AG08395 (cell line): ENCODE results near the gene NATD1.

Experiments used
- DNase-seq: peaks from one replicate; pipeline ENCODE4 v3.0.0; 2012; ENCODE audit warnings: mixed read lengths, low spot score

NATD1 gene

GRCh38 chr17:21252796-21253645 lies at the start of gene NATD1:
NATD1 (minus strand) TSS chr17:21253410; CDS start chr17:21253264, 146 bp downstream.
- DNase-seq: peak; percentile 93

- no peak for DNase-seq
These were observed 48.7 kb upstream of the NATD1 start for GRCh38 chr17:21301593-21302550.

DNA sequence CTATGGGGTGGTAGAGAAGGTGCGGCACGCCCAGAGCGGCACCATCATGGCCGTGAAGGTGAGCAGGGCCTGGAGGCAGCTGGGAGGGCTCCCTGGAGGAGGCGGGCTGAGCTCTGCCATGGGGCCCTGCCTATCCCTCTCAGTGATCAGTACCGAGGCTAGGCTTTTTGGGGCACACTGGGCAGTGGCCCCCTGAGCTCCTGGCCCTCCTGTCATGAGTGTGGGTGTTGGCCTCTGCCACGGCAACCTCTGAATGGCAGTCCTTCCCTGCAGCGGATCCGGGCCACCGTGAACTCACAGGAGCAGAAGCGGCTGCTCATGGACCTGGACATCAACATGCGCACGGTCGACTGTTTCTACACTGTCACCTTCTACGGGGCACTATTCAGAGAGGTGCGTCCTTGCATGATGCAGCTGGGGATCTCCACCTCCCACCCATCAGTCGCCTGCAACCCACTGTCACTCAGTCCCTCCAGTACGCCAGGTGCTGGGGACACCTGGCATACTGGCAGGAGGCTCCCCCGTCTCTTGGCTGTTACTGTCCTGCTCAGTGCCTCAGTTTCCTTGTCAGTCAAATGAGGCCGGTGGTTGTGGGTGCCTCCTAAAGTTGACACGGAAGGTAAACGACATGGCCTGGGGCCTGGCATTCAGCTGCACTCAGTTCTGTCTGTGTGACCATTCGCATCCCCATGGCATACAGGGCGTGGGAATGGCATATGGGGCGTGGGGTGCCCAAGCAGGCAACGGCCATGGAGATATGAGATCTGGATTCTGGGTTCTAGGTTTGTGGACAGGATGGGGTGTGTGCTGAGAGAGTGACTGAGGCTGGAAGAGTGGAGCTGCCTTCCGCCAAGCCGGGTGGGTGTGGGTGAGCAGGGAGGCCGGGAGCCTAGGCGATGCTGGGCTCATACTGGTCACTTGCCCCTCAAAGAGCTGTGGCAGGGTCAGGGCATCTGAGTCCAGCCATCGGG lies 47.7 kb upstream of the NATD1 start:
- DNase-seq: no peak

DNA sequence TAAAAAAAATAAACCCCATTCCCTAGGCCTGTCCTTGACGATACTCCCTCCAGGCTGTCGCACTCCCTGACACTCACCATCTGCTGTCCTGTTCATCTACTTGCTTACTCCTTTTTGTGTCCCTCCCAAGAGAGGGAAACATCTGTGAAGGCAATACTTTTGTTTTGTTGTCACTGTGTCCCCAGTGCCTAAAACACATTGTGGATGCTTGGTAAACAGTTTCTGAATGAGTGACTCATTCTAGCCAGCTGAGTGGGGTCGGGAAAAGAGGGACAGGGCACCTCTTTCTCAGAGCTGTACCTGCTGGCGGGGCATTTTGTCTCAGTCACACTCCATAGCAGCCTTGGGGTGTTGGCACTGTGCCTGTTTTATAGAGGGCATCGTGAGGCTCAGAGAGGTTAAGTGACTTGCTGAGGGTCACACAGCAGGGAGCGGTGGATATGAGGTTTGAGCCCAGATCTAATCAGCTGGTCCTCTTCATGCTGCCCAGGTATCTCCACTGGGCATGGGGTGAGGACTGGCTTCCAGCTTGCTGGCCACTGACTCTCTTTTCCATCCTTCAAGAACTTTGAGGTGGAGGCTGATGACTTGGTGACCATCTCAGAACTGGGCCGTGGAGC lies 46.9 kb upstream of the NATD1 start:
- DNase-seq: no peak

DNA sequence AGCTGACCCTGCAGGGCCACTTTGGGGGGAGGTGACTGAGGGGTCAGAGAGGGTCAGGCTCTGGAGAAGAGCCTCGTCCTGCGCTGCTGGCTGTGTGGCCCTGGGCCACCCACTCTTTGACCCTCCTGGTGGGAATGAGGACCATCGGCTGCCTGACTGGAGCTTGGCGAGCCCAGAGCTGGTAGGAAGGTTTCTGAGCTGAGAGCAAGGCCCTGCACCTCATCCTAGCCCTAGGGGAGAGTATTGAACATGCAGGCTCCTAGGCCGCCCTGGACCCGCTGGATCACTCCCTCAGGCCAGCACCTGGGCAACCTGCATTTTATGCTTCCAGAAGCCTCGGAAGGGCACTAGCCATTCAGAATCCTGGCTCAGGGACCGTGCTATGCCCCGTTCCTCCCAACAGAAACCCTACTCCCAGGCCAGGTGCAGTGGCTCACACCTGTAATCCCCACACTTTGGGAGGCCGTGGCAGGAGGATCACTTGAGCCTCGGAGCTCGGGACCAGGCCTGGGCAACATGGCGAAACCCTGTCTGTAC lies 45.8 kb upstream of the NATD1 start:
- no peak for DNase-seq

GRCh38 chr17:21298056-21298982 lies 45.1 kb upstream of the NATD1 start:
- DNase-seq: no peak

DNA sequence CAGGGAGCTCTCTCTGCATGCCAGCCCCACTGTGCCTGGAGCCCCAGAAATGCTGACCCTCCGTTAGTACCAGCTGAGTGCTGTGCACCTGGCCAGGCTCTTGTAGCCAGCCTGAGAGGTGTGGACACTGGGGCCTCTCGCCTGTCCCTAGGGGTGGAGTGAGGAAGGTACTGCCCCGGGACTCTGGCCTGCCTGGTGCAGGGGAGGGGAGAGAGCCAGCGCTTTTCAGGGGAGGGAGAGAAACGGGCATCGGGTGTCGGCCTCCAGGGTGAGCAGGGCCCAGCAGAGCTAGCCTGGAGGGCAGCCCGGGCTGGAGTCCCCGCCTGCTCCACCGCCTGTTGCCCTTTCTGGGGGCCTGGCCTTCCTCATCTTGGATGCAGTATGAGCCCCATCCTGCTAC lies 44.4 kb upstream of the NATD1 start:
- DNase-seq: no peak

GRCh38 chr17:21297026-21297520 lies 43.9 kb upstream of the NATD1 start:
- DNase-seq: no peak

DNA sequence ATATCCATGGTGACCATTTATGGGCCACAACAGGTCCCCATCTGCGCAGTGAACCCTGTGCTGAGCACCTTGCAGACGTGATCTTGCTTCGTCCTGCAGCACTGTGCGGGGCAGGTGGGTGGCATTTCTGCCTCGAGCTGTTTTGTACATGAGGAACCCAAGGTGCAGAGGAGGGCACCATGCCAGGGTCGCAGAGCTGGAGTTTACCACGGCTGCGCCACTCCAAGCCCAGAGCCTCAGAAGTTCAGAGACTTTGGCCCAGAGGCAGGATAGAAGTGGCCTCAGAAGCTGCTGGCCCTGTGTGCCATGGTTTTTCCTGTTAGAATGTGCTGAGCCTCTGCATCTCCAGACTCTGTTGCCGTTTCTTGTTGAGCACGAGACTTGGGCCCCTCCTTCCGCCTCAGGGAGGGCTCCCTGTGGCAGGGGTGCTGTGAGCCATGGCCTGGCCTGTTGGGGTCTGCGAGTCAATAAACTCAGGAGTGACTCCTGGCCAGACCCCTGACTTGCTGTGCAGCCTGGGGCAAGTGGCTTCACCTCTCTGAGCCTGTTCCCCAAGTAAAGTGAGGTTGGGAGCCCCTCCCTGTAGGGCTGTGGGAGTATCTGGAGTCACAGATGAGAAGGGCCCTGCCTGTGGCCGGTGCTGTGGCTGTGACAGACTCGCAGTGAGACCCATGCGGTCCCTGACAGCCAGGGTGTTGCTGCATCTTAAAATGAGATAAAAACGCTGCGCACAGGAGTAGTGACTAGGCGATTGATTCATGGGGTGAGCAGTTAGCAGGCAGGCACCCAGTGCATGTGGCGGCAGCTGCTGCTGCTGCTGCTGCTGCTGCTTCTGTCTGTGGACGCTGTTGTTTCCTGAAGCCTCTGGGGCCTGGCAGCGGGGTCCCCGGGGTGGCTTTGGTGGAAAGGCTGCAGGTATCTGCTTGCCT lies 43.2 kb upstream of the NATD1 start:
- DNase-seq: no peak

DNA sequence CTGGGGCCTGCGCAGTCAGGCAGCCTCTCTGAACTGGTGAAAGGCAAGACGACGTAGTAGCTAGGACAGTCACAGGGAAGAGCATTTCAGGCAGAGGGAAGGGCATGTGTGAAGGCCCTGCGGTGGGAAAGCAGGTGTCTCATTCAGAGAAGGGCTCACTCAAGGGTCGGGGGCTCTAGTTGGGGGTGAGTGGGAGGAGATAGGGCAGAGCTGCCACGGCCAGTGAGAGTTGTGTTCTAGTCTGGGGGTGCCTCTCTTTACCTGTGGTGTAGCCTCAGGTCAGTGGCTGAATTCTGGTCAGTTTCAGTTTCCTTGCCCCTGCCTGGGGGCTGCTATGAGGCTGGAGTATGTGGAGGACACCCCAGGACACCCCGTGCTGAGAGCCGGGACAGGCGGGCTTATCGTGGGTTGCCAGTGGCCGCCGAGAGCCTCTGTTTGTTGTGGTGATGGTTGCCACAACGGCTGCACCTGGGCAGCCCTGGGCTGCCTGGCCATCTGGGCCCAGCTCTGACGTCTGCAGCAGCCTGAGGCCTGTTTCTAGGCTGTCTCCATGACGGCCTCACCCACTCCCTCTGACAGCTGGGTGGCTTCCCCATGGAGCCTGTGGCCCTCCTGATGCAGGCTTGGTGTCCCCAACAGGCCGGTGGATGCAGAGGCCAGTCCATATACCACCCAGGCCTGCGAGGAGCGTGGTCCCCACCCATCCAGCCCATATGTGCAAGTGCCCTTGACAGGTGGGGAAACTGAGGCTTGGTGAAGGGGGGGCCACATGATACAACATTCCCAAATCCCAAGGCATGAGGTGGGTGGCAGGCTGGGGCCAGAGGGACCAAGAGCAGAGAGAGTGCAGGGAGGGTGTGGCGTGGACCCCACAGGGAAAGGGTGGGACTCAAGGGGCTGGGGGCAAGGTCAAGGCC lies 42.1 kb upstream of the NATD1 start:
- no peak for DNase-seq

GRCh38 chr17:21294321-21295035 lies 41.3 kb upstream of the NATD1 start:
- no peak for DNase-seq

DNA sequence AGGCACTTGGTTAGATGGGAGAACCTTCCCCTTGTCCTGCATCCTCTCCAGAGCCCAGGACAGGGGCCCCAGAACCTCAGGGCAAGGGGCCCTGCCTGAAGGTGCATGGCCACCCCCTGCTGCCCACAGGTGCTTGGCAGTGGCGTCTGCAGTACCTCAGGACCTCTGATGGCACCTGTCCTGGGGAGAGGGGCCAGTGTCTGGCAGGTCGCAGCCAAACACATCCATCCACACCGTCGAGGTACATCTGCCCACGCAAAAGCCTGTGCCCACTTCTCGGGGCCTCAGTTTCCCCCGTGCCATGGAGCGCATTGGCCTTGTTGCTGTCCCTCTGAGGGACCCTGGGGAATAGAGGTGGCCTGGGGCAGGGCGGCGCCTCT lies 40.6 kb upstream of the NATD1 start:
- no peak for DNase-seq

DNA sequence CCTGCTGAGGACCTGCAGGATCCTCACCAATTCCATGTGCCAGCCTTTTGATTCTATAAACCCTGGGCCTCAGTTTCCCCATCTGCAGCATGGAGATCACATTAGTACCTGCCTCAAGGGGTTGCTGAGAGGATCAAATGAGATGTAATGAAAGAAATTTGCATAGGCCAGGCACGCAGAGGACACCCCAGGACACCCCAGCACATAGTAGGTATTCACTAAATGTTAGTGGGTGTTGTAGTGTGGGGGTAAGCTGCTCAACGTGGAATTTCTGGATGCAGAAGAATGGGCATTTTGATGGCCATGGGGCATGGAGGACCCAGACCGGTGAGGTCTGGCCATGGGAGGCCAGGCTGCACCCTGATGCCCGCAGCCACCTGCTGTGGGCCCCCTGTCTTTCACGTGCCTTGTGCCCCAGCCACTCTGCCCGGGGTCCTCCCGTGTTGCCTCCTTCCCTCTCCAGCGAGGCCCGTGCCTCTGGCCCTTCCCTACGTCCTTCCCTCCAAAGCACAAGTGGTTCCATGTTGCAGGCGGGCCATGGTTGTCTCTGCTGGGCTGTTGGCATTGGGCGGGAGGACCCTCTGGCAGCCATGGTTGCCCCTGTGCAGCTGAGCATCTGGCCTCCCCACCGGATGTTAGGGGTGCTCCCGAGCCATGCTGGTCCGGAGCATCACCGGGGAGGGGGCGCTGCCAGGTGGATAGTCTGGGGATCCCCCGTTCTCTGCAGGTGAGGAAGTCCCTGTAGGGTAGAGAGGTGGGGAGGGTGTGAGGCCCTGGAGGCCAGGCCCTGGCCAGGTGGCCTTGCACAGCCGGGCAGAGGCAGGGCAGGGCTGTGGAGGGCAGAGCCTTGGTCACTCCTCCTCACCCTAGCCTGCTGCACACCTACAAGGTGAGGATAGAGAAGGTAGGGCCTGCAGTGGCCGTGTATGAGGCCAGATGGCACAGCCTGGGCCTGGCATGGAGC lies 39.9 kb upstream of the NATD1 start:
- DNase-seq: no peak

- DNase-seq: no peak
These were observed 38.7 kb upstream of the NATD1 start for GRCh38 chr17:21291862-21292261.

- DNase-seq: no peak
These were observed 38.1 kb upstream of the NATD1 start for GRCh38 chr17:21291357-21291756.
